GM23248 (cell line): ENCODE data around the gene CTSE.

Experiments
- EZH2 ChIP-seq: fragments of 200-600 bp; sonication (generic); IDR thresholded peaks from 2 replicates; pipeline ENCODE4 v1.6.1; 2018; ENCODE audit warnings: antibody characterized with exemption, mild to moderate bottlenecking; ENCODE audit not compliant: insufficient read depth, poor library complexity, severe bottlenecking
- EZH2phosphoT487 ChIP-seq: fragments of 200-600 bp; sonication (generic); IDR thresholded peaks from 2 replicates; pipeline ENCODE4 v1.6.1; 2018; ENCODE audit warnings: antibody characterized with exemption, moderate library complexity, mild to moderate bottlenecking, low read depth; ENCODE audit not compliant: insufficient read depth

DNA sequence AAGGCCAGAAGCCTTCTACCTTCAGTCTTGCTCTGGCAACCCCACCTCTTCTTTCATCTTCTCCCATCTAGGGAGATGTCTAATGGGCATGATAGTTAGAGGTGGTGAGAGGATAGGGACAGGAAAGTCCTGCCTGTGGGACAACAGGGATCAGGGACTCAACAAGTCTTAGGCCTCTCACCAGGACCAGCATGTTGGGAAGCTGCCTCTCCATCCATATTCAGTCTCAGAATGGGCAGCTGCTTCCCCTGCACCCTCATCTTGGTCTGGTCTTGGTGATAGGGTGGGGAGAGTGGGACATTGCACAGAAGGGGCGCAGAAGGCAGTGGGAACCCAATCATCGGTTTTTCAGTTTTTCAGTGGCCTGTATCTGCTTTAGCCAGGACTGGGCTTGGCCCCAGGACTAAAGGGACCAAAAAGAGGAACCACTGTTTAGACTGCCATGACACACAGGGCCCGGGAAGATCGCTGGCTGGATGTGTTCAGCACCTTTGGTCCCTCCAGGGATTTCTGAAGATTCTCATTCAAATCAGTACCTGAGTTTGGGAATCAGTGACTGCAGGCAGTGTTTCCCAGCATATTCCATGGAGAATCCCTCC is 42.0 kb upstream of the CTSE start:
- TF ChIP-seq EZH2 (no peak), EZH2phosphoT487 (no peak)
